HuH-7.5 (cell line): Measurements from ENCODE around the gene LGALS7B.
A peak's percentile ranks its signal among the peaks of the same experiment; 100 is the strongest.
"Not testable (repeated sequence)": the region's sequence is repeated elsewhere in the genome, so short reads cannot be mapped to it uniquely, and the experiment has no call there.

Source experiments
- DNase-seq: peaks from one replicate; pipeline ENCODE4 v3.0.0; 2011; ENCODE audit warnings: low spot score

LGALS7B gene

GRCh38 chr19:38770228-38770948 is 18.6 kb upstream of the LGALS7B start:
- DNase-seq = not testable (repeated sequence)

DNA sequence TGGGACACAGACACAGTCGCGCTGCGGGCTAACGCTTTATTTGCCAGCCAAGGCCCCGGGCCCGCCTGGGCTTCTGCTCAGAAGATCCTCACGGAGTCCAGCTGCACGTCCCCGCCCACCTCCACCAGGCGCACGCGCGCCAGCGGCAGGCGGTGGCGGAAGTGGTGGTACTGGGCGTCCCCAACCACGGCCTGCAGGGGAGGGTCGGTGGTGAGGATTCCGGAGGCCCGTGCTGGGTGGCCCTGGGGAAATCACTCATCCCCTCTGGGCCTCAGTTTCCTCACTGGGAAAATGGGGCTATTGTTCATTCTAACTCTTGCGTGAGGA is 18.1 kb upstream of the LGALS7B start:
- not testable (repeated sequence) for DNase-seq

GRCh38 chr19:38771569-38771968 is 17.4 kb upstream of the LGALS7B start:
- DNase-seq = not testable (repeated sequence)

- no peak for DNase-seq
Measured at GRCh38 chr19:38773469-38774177, 15.4 kb upstream of the LGALS7B start, which contains the start of gene LGALS7. TSS of gene LGALS7 (minus strand) at chr19:38773517. CDS start at chr19:38773492, 25 bp downstream.

GRCh38 chr19:38774181-38774950 is 14.6 kb upstream of the LGALS7B start:
- DNase-seq = no peak

- no peak for DNase-seq
Measured at GRCh38 chr19:38778733-38779132, 10.3 kb upstream of the LGALS7B start.

- no peak for DNase-seq
Measured at GRCh38 chr19:38780443-38780842, 8.6 kb upstream of the LGALS7B start.

DNA sequence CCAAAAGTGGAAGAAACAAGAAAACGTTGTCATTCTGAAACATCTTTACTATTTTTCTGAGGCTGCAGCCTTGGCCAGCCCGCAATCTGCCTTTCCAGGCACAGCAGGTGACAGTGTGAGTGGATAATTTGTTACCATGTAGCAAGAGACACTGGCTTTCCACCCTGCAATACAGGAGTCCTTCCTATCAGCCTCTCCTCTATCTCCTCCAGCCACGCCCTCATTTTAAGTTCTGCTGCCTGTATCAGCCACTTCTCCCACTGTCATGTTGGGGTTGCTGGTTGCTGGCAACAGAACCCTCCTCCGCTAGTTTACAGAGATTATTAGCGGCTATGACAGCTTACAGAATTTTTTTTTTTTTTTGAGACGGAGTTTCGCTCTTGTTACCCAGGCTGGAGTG is 7.9 kb upstream of the LGALS7B start:
- no peak for DNase-seq

- not testable (repeated sequence) for DNase-seq
Measured at GRCh38 chr19:38782212-38782611, 6.8 kb upstream of the LGALS7B start.

GRCh38 chr19:38784224-38784623 is 4.8 kb upstream of the LGALS7B start:
- no peak for DNase-seq

- no peak for DNase-seq
Measured at GRCh38 chr19:38785187-38785699, 3.8 kb upstream of the LGALS7B start.

GRCh38 chr19:38786061-38786460 is 2.9 kb upstream of the LGALS7B start:
- DNase-seq = not testable (repeated sequence)

DNA sequence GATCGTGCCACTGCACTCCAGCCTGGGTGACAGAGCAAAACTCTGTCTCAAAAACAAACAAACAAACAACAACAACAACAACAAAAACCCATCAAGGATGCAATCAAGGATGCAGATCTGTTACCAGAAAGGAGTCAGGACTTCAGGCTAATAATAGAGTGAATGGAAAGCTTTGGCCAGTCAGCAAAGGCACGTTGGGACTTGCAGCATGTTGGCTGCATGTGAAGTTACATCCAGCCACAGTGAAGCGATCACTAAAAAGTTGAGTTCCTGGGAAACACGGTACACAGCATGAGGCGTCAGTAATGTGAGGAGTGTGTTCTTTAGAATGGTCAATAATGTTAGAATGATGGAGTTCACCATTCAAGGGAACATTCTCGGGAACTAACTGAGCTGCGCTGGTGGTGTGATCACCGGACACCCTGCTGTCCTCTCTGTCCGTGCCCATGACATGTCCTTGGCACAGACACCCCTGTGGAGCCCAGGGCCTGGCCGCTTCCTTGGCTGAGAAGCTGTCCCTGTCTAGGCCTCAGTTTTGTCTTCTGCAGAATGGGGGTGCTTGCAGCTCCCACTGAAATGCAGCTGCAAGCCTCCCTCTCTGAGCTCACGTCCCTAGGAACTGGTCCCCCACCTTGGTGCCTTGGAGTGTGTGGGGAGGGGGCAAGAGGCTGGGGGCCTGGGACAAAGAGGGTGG is 2.3 kb upstream of the LGALS7B start:
- DNase-seq = no peak

GRCh38 chr19:38790507-38791403 is 1.8 kb downstream of the LGALS7B start:
- not testable (repeated sequence) for DNase-seq

GRCh38 chr19:38791451-38792064 is 2.6 kb downstream of the LGALS7B start:
- DNase-seq = not testable (repeated sequence)

GRCh38 chr19:38792250-38793111 is 3.5 kb downstream of the LGALS7B start:
- DNase-seq = peak; percentile 91

GRCh38 chr19:38793177-38793576 is 4.2 kb downstream of the LGALS7B start:
- no peak for DNase-seq

GRCh38 chr19:38793671-38794070 is 4.7 kb downstream of the LGALS7B start:
- no peak for DNase-seq

DNA sequence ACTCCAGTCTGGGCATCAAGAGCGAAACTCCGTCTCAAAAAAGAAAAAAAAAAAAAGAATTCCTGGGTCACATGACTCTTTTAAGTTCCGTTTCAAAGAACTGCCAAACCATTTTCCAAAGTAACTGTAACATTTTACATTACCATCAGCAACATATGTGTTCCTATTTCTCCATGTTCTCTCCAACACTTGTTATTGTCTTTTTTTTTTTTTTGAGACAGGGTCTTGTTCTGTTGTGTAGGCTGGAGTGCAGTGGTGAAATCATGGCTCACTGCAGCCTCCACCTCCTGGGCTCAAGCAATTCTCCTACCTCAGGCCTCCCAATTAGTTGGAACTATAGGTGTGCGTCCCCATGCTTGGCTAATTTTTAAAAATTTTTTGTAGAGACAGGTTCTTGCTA is 6.5 kb downstream of the LGALS7B start:
- no peak for DNase-seq
